C4-2B (cell line): ENCODE results near the gene COP1.

ENCODE experiments used
- CTCF ChIP-seq: fragments of 450-650 bp; conservative IDR thresholded peaks from 2 replicates; pipeline ENCODE4 v1.5.1; 2017; ENCODE audit warnings: mild to moderate bottlenecking
- ZFX ChIP-seq: fragments of 450-650 bp; IDR thresholded peaks from 2 replicates; pipeline ENCODE4 v1.6.1; 2017

- TF ChIP-seq ZFX (no peak), CTCF (no peak)
Observed at GRCh38 chr1:176032040-176032645, 174.9 kb downstream of the COP1 start.
